Astrocyte of the cerebellum (primary cell): ENCODE data around the gene TNXB.
"Not testable (repeated sequence)": the region's sequence is repeated elsewhere in the genome, so short reads cannot be mapped to it uniquely, and the experiment has no call there.

Experiments
- DNase-seq: peaks from one replicate; pipeline ENCODE4 v3.0.0-alpha.2; 2011; ENCODE audit warnings: low read depth
- H3K4me3 ChIP-seq: 2 replicates; pipeline ENCODE4 v1.5.1; 2011; ENCODE audit warnings: mild to moderate bottlenecking, low read depth, low read length, moderate library complexity
- CTCF ChIP-seq: IDR thresholded peaks from 2 replicates; pipeline ENCODE4 v1.5.1; 2012; ENCODE audit warnings: low read length, low read depth, moderate library complexity, mild to moderate bottlenecking; ENCODE audit errors: missing control alignments
- in situ Hi-C: cut with HindIII; loops from 2 replicates; pipeline ENCODE4 v1.10.0; 2017; ENCODE audit warnings: low sequenced_read_pairs

TNXB gene

GRCh38 chr6:32070814-32071543 lies 38.2 kb downstream of the TNXB start:
- no peak for TF ChIP-seq CTCF
- in situ Hi-C loops = no loop called here
- DNase-seq = no peak
- no peak overlapping the region for H3K4me3 ChIP-seq

- H3K4me3 ChIP-seq = no peak overlapping the region
- DNase-seq = no peak
- in situ Hi-C loops = no loop called here
- no peak for TF ChIP-seq CTCF
These were observed 39.1 kb downstream of the TNXB start for GRCh38 chr6:32069878-32070515.

GRCh38 chr6:32069460-32069859 lies 39.7 kb downstream of the TNXB start:
- in situ Hi-C loops = no loop called here

GRCh38 chr6:32068867-32069266 lies 40.3 kb downstream of the TNXB start:
- in situ Hi-C loops = no loop called here
- no peak overlapping the region for H3K4me3 ChIP-seq
- TF ChIP-seq CTCF = no peak
- DNase-seq = no peak

More at GRCh38 chr6:32069460-32069859, 39.7 kb downstream of the TNXB start:
- DNase-seq = no peak
- no peak overlapping the region for H3K4me3 ChIP-seq
- TF ChIP-seq CTCF = no peak

- DNase-seq, H3K4me3 ChIP-seq, in situ Hi-C loops: not testable (repeated sequence)
These were observed 40.8 kb downstream of the TNXB start for GRCh38 chr6:32068315-32068714.

GRCh38 chr6:32067521-32067920 lies 41.6 kb downstream of the TNXB start:
- DNase-seq, H3K4me3 ChIP-seq, in situ Hi-C loops: not testable (repeated sequence)

GRCh38 chr6:32064706-32065105 lies 44.4 kb downstream of the TNXB start:
- in situ Hi-C loops = no loop called here
- DNase-seq = no peak
- TF ChIP-seq CTCF = no peak
- no peak overlapping the region for H3K4me3 ChIP-seq
